IMR-90 (cell line): Measurements from ENCODE around the gene LEKR1. TPM values are rescaled to one million over a fixed set of nuclear protein-coding genes. Genes with fewer than 3 reads are reported as not detected.
A peak's percentile ranks its signal among the peaks of the same experiment; 100 is the strongest.

Experiments used
- ATAC-seq: fragments of 200-7000 bp; cut with Tn5 transposase; 2 replicates; pipeline ENCODE4 v1.9.1; 2020; ENCODE audit warnings: low read depth, mild to moderate bottlenecking, moderate library complexity
- BruUV-seq: library from RNA; stranded (reverse); fragments of 400-500 nt; replicated peaks from 2 replicates; lab custom pipeline; 2021; lab: Mats Ljungman, UMichigan
- CTCF ChIA-PET: fragments of 300-600 bp; formaldehyde crosslinking; extraction: SDS; loops from one replicate; lab custom pipeline; 2021; ENCODE audit warnings: antibody characterized with exemption; lab: Yijun Ruan, JAX
- POLR2A ChIA-PET: fragments of 300-600 bp; sonication (Branson Sonifier 250); formaldehyde crosslinking; loops from one replicate; lab custom pipeline; 2022; ENCODE audit warnings: antibody characterized with exemption; ENCODE audit not compliant: unreplicated experiment; lab: Charles Lee
- DNase-seq: peaks from one replicate; pipeline ENCODE4 v3.0.0; 2013
- H2AFZ ChIP-seq: replicated peaks from 2 replicates; pipeline ENCODE3; 2013; ENCODE audit warnings: low read length, mild to moderate bottlenecking; ENCODE audit not compliant: poor library complexity
- H2AK5ac ChIP-seq: 2 replicates; pipeline ENCODE4 v1.6.1; 2013; ENCODE audit warnings: low read depth, low read length, inconsistent platforms
- H2AK9ac ChIP-seq: replicated peaks from 2 replicates; pipeline ENCODE3; 2013; ENCODE audit warnings: mild to moderate bottlenecking, low read depth, low read length, moderate library complexity; ENCODE audit not compliant: poor library complexity
- H2BK120ac ChIP-seq: 2 replicates; pipeline ENCODE4 v1.6.1; 2013; ENCODE audit warnings: low read depth, low read length, inconsistent platforms
- H2BK15ac ChIP-seq: 3 replicates; pipeline ENCODE4 v1.6.1; 2013; ENCODE audit warnings: low read depth, low read length, inconsistent platforms
- H2BK20ac ChIP-seq: 2 replicates; pipeline ENCODE4 v1.6.1; 2013; ENCODE audit warnings: low read depth, mild to moderate bottlenecking, inconsistent platforms, low read length, moderate library complexity
- H2BK5ac ChIP-seq: 2 replicates; pipeline ENCODE4 v1.6.1; 2013; ENCODE audit warnings: mild to moderate bottlenecking, low read depth, low read length, inconsistent platforms; ENCODE audit not compliant: poor library complexity, severe bottlenecking
- H3K14ac ChIP-seq: replicated peaks from 2 replicates; pipeline ENCODE4 v1.6.1; 2013; ENCODE audit warnings: low read depth, low read length, inconsistent platforms
- H3K18ac ChIP-seq: 2 replicates; pipeline ENCODE4 v1.6.1; 2013; ENCODE audit warnings: low read depth, low read length, control low read depth
- H3K23ac ChIP-seq: 2 replicates; pipeline ENCODE4 v1.6.1; 2013; ENCODE audit warnings: low read depth, low read length, inconsistent platforms
- H3K27ac ChIP-seq: 2 replicates; pipeline ENCODE4 v1.5.1; 2013; ENCODE audit warnings: mild to moderate bottlenecking, control low read depth, low read length; ENCODE audit not compliant: insufficient read depth
- H3K27me3 ChIP-seq: 2 replicates; pipeline ENCODE4 v1.6.1; 2013; ENCODE audit warnings: low read length; ENCODE audit not compliant: control insufficient read depth, insufficient read depth
- H3K36me3 ChIP-seq: 2 replicates; pipeline ENCODE4 v1.6.1; 2013; ENCODE audit warnings: low read length, mixed read lengths; ENCODE audit not compliant: control insufficient read depth, insufficient read depth
- H3K4ac ChIP-seq: 2 replicates; pipeline ENCODE4 v1.6.1; 2013; ENCODE audit warnings: low read depth, low read length, inconsistent platforms
- H3K4me1 ChIP-seq: 2 replicates; pipeline ENCODE4 v1.6.1; 2013; ENCODE audit warnings: low read length, mixed read lengths; ENCODE audit not compliant: control insufficient read depth, insufficient read depth
- H3K4me2 ChIP-seq: 2 replicates; pipeline ENCODE4 v1.6.1; 2013; ENCODE audit warnings: low read depth, mild to moderate bottlenecking, control low read depth, low read length, moderate library complexity
- H3K4me3 ChIP-seq: 2 replicates; pipeline ENCODE4 v1.5.1; 2013; ENCODE audit warnings: low read depth, mild to moderate bottlenecking, control low read depth, low read length, moderate library complexity; ENCODE audit not compliant: insufficient read depth
- H3K56ac ChIP-seq: 2 replicates; pipeline ENCODE4 v1.6.1; 2013; ENCODE audit warnings: low read length, inconsistent platforms; ENCODE audit not compliant: insufficient read depth; ENCODE audit errors: extremely low read depth
- H3K79me1 ChIP-seq, 2 experiments: 2 replicates each; pipeline ENCODE4 v1.6.1; 2013; ENCODE audit warnings: low read length in 2 of 2, inconsistent platforms in 1 of 2, low read depth in 1 of 2
- H3K9ac ChIP-seq: 2 replicates; pipeline ENCODE4 v1.6.1; 2013; ENCODE audit warnings: low read depth, low read length, control low read depth
- H3K9me1 ChIP-seq: 2 replicates; pipeline ENCODE4 v1.6.1; 2013; ENCODE audit warnings: low read length, inconsistent platforms; ENCODE audit not compliant: insufficient read depth
- H3K9me3 ChIP-seq: 2 replicates; pipeline ENCODE4 v1.6.1; 2013; ENCODE audit warnings: low read length; ENCODE audit not compliant: control insufficient read depth, insufficient read depth
- H4K20me1 ChIP-seq: 2 replicates; pipeline ENCODE4 v1.6.1; 2013; ENCODE audit warnings: low read length, inconsistent platforms; ENCODE audit not compliant: insufficient read depth
- H4K5ac ChIP-seq: 2 replicates; pipeline ENCODE4 v1.6.1; 2013; ENCODE audit warnings: mild to moderate bottlenecking, low read depth, low read length, control low read depth
- H4K8ac ChIP-seq, 2 experiments: 2 replicates each; pipeline ENCODE4 v1.6.1; 2013; ENCODE audit warnings: low read depth in 2 of 2, low read length in 2 of 2, control low read depth in 1 of 2, inconsistent platforms in 1 of 2
- H4K91ac ChIP-seq: 2 replicates; pipeline ENCODE4 v1.6.1; 2013; ENCODE audit warnings: low read depth, low read length, inconsistent platforms; ENCODE audit not compliant: insufficient read depth
- CEBPB ChIP-seq: IDR thresholded peaks from 2 replicates; pipeline ENCODE4 v1.6.1; 2012; ENCODE audit warnings: low read depth, low read length, improper control_type of control experiment
- WGBS, 2 experiments: methylation state at CpG; one replicate each; pipeline versions ENCODE4 v1.1.5 to v1.1.7; 2013; ENCODE audit warnings: missing lambda C conversion rate in 2 of 2; ENCODE audit not compliant: insufficient read length in 1 of 2; ENCODE audit errors: extremely low coverage in 2 of 2; 5-methylcytosine and 5-hydroxymethylcytosine counted together
- dilution Hi-C: fragments of 300-500 bp; cut with HindIII; formaldehyde crosslinking; loops from one replicate; pipeline ENCODE4 v1.14.3; 2018; ENCODE audit warnings: low sequenced_read_pairs; ENCODE audit not compliant: unreplicated experiment
- in situ Hi-C: fragments of 300-500 bp; cut with MboI; formaldehyde crosslinking; loops from 3 replicates; pipeline ENCODE4 v1.14.3; 2019; ENCODE audit warnings: low sequenced_read_pairs, inconsistent platforms, mixed read lengths
- intact Hi-C: fragments of 100-400 bp; cut with micrococcal nuclease; formaldehyde crosslinking; loops from 2 replicates; pipeline ENCODE4 v1.10.0; 2022
- polyA plus RNA-seq, 3 experiments: library from polyadenylated mRNA; depleted of rRNA; stranded (reverse); fragments of >200 nt; gene quantifications; 2 replicates each; pipeline ENCODE4 v1.2.3, GENCODE V29; 2012; ENCODE audit warnings: low replicate concordance in 1 of 3
- total RNA-seq: library from RNA; depleted of rRNA; stranded (reverse); fragments of >200 nt; gene quantifications from 2 replicates; pipeline ENCODE4 v1.2.3, GENCODE V29; 2012
- TF ChIP-seq, protein P1 (sequence below): conservative IDR thresholded peaks from 2 replicates; pipeline ENCODE4 v1.5.1; 2012; ENCODE audit warnings: mild to moderate bottlenecking, low read depth, low read length, improper control_type of control experiment

LEKR1 gene
- total and polyA plus RNA-seq, 2 of the 4 experiments (the other 2 are of a cell fraction) = 0.19 to 0.36 TPM

- Histone ChIP-seq H3K36me3 (no peaks in the 10 kb centered on the region), H3K9me1 (no peaks in the 10 kb centered on the region), H4K20me1 (no peaks in the 10 kb centered on the region), H2BK5ac (no peak overlapping the region), H3K9me3 (no peaks in the 10 kb centered on the region), H4K5ac (no peak overlapping the region), H3K56ac (no peak overlapping the region), H2BK120ac (no peak overlapping the region), H4K91ac (no peak overlapping the region), H3K18ac (no peak overlapping the region), H3K4ac (no peak overlapping the region), H4K8ac (no peak overlapping the region), H2BK15ac (no peak overlapping the region), H2AK9ac (no peak overlapping the region), H3K27ac (no peak overlapping the region), H3K4me2 (no peak overlapping the region), H3K9ac (no peak overlapping the region), H2BK20ac (no peak overlapping the region), H2AK5ac (no peak overlapping the region), H3K14ac (no peak overlapping the region), H3K4me3 (no peak overlapping the region), H3K4me1 (no peaks in the 10 kb centered on the region), H3K27me3 (no peaks in the 10 kb centered on the region; the same call in 1 of the 2 replicates), H2AFZ (no peak overlapping the region), H3K79me1 (no peaks in the 10 kb centered on the region), H3K23ac (no peak overlapping the region)
- WGBS, 2 experiments = no CpG with 5 or more reads among the region's 3 CpGs
- intact Hi-C loops = no loop called here
- peak; percentile 35; the same call in 1 of the 2 replicates for ATAC-seq
- POLR2A ChIA-PET = no interaction called here
- no TSS peak for BruUV-seq
- no peak for DNase-seq
- TF ChIP-seq CEBPB = peak; percentile 85
- TF ChIP-seq, protein P1, sequence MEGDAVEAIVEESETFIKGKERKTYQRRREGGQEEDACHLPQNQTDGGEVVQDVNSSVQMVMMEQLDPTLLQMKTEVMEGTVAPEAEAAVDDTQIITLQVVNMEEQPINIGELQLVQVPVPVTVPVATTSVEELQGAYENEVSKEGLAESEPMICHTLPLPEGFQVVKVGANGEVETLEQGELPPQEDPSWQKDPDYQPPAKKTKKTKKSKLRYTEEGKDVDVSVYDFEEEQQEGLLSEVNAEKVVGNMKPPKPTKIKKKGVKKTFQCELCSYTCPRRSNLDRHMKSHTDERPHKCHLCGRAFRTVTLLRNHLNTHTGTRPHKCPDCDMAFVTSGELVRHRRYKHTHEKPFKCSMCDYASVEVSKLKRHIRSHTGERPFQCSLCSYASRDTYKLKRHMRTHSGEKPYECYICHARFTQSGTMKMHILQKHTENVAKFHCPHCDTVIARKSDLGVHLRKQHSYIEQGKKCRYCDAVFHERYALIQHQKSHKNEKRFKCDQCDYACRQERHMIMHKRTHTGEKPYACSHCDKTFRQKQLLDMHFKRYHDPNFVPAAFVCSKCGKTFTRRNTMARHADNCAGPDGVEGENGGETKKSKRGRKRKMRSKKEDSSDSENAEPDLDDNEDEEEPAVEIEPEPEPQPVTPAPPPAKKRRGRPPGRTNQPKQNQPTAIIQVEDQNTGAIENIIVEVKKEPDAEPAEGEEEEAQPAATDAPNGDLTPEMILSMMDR = no peak
- in situ Hi-C loops = no loop called here
- dilution Hi-C loops = no loop called here
- CTCF ChIA-PET = no interaction called here
Measured at GRCh38 chr3:156981005-156981404, 154.9 kb downstream of the LEKR1 start.
